BLaER1 (cell line): ENCODE measurements around the gene DCAF17.

Experiments used
- H3K27ac ChIP-seq: shearing (Covaris generic); formaldehyde crosslinking; 2 replicates; pipeline ENCODE4 v1.8.1; 2022
- H3K27me3 ChIP-seq: shearing (Covaris generic); formaldehyde crosslinking; 2 replicates; pipeline ENCODE4 v1.8.1; 2022
- H3K36me3 ChIP-seq: shearing (Covaris generic); formaldehyde crosslinking; 2 replicates; pipeline ENCODE4 v1.8.1; 2022
- H3K4me1 ChIP-seq: shearing (Covaris generic); formaldehyde crosslinking; 2 replicates; pipeline ENCODE4 v1.8.1; 2022
- H3K4me2 ChIP-seq: shearing (Covaris generic); formaldehyde crosslinking; 2 replicates; pipeline ENCODE4 v1.8.1; 2022
- H3K4me3 ChIP-seq: shearing (Covaris generic); formaldehyde crosslinking; 2 replicates; pipeline ENCODE4 v1.8.1; 2022
- H3K9ac ChIP-seq: shearing (Covaris generic); formaldehyde crosslinking; 2 replicates; pipeline ENCODE4 v1.8.1; 2022
- H3K9me3 ChIP-seq: shearing (Covaris generic); formaldehyde crosslinking; 2 replicates; pipeline ENCODE4 v1.8.1; 2022
- H4K20me1 ChIP-seq: shearing (Covaris generic); formaldehyde crosslinking; 2 replicates; pipeline ENCODE4 v1.8.1; 2022
- Cebpa-rat ChIP-seq: shearing (Covaris generic); IDR thresholded peaks from 2 replicates; pipeline ENCODE4 v1.8.1; 2022

Gene DCAF17, protein sequence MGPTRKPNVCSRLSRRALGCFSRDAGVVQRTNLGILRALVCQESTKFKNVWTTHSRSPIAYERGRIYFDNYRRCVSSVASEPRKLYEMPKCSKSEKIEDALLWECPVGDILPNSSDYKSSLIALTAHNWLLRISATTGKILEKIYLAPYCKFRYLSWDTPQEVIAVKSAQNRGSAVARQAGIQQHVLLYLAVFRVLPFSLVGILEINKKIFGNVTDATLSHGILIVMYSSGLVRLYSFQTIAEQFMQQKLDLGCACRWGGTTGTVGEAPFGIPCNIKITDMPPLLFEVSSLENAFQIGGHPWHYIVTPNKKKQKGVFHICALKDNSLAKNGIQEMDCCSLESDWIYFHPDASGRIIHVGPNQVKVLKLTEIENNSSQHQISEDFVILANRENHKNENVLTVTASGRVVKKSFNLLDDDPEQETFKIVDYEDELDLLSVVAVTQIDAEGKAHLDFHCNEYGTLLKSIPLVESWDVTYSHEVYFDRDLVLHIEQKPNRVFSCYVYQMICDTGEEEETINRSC

DNA sequence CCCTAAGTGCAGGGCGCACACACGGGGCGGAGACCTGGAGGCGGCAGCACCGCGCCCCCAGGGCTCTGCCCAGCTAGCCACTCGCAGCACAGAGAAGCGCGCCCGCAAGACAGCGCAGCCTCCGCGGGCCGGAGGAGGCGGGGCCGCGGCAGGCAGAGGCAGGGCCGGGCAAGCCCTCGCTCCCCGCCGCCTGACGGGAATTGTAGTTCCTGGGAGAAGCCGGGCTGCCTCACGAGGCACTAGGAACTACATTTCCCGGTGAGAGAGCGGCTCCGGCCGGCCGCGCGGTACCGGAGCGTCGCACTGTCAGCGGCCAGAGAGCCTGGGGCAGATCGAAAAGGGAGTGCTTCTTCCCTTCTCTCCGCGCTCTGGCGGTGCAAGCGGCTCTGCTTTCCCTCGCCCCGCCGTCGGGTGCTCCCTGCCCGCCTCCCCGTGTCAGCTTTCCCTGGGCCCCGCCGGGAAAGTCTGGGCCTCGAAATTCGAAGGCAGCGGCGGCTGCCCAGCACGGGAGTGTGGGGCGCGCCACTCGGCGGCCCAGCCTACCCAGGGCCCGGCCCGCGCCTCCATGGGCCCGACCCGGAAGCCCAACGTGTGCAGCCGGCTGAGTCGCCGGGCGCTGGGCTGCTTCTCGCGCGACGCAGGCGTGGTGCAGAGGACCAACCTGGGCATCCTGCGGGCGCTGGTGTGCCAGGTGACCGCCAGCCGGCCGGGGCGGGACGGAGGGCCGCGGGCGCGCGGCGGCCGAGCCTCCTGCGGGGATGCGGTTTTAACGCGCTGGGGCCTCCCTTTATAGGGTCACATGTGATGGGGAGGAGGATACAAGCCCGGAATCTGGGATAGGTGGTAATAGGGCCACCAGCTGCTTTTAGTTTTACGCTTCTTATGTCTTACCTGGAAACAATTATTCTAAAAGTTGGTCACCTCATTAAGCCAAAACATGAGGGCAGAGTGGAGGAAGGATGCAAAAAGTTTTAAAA, at the start of gene DCAF17:
Gene DCAF17, plus strand, starts transcription at position 214 of the 977 bp plus-strand sequence. Its CDS starts 352 bp downstream, at position 566.
- H3K27me3 ChIP-seq = no peaks in the 10 kb centered on the region
- H3K4me2 ChIP-seq = peak within 1 kb of the TSS; percentile 88
- peaks cover 60% of the 10 kb centered on the region for H3K36me3 ChIP-seq
- H3K27ac ChIP-seq = peak within 1 kb of the TSS; percentile 95
- H3K9ac ChIP-seq = peak within 1 kb of the TSS; percentile 95
- H3K4me1 ChIP-seq = peaks cover 21% of the 10 kb centered on the region
- H4K20me1 ChIP-seq = no peaks in the 10 kb centered on the region
- H3K4me3 ChIP-seq = peak within 1 kb of the TSS; percentile 84
- peaks cover 35% of the 10 kb centered on the region for H3K9me3 ChIP-seq
- no peak for TF ChIP-seq Cebpa-rat

DNA sequence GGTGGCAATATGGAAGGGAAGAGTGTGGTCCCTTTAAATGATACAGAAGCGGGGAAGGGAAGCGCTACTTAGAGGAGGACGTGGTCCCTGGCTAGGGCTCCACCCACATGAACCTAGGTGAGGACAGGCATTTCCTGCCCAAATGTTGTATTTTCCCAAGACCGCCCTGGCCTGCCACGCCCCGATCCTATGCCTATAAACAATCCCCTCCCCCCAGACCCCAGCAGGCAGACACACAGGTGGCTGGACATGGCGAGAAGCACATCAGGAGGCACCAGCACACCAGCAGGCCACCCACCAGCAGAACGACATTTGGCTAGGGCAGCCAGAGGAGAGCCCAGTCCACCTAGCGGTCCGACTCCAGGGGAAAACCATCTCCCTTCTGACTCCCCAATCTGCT, 47.4 kb upstream of the DCAF17 start:
- peaks cover 11% of the 10 kb centered on the region for H3K4me1 ChIP-seq
- no peak overlapping the region for H3K9ac ChIP-seq
- no peak for TF ChIP-seq Cebpa-rat
- H3K9me3 ChIP-seq = peaks cover 11% of the 10 kb centered on the region
- no peak overlapping the region for H3K27ac ChIP-seq
- no peaks in the 10 kb centered on the region for H4K20me1 ChIP-seq
- H3K36me3 ChIP-seq = peaks cover 18% of the 10 kb centered on the region
- H3K4me2 ChIP-seq = no peak overlapping the region
- H3K4me3 ChIP-seq = no peak overlapping the region
- no peaks in the 10 kb centered on the region for H3K27me3 ChIP-seq

DNA sequence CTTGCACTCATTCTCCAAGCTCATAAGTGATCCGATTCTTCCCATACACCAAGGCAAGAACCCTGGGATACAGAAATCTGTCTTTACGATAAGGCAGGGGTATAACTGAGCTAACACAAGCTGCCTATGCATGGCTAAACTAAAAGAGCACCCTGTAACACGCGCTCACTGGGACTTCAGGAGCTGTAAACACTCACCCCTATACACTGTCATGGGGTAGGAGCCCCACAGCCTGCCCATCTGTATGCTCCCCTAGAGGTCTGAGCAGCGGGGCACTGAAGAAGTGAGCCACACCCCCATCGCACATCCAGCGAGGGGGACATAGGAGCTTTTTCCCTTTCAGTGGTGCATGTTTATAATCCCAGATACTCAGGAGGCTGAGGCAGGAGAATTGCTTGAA, 47.0 kb upstream of the DCAF17 start:
- Histone ChIP-seq H3K4me1 (peaks cover 11% of the 10 kb centered on the region), H3K36me3 (peaks cover 13% of the 10 kb centered on the region), H3K4me3 (no peak overlapping the region), H3K27me3 (no peaks in the 10 kb centered on the region), H3K27ac (no peak overlapping the region), H4K20me1 (no peaks in the 10 kb centered on the region), H3K9ac (no peak overlapping the region), H3K9me3 (peaks cover 6% of the 10 kb centered on the region), H3K4me2 (no peak overlapping the region)
- TF ChIP-seq Cebpa-rat = no peak

DNA sequence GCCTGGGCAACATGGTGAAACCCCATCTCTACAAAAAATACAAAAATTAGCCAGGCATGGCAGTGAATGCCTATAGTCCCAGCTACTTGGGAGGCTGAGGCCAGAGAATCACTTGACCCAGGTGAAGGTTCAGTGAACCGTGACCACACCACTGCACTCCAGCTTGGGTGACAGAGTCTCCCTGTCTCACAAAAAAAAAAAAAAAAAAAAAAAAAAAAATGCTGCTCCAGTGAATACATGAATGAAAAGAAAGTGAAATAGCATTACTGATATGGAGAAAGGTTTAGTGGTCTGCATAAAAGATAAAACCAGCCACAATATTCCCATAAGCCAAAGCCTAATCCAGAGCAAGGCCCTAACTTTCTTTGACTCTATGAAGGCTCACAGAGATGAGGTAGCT, 44.7 kb upstream of the DCAF17 start:
- H3K27me3 ChIP-seq = no peaks in the 10 kb centered on the region
- H3K27ac ChIP-seq = no peak overlapping the region
- no peak overlapping the region for H3K9ac ChIP-seq
- H3K4me1 ChIP-seq = peaks cover 11% of the 10 kb centered on the region
- H4K20me1 ChIP-seq = no peaks in the 10 kb centered on the region
- TF ChIP-seq Cebpa-rat = no peak
- no peak overlapping the region for H3K4me3 ChIP-seq
- no peaks in the 10 kb centered on the region for H3K9me3 ChIP-seq
- 0 out of 2 replicates have a peak, but pooled peaks cover 6% of the 10 kb centered on the region for H3K36me3 ChIP-seq
- H3K4me2 ChIP-seq = no peak overlapping the region

DNA sequence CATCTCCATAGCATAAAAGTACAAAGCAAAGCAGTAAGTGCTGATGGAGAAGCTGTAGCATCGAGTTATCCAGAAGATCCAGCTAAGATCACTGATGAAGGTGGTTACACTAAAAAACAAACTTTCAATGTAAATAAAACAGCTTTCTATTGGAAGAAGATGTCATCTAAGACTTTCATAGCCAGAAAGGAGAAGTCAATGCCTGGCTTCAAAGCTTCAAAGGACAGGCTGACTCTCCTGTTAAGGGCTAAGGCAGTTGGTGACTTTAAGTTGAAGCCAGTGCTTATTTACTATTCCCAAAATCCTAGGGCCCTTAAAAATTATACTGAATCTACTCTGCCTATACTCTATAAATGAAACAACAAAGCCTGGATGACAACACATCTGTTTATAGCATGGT, 44.2 kb upstream of the DCAF17 start:
- no peak overlapping the region for H3K9ac ChIP-seq
- H3K27ac ChIP-seq = no peak overlapping the region
- 0 out of 2 replicates have a peak, but pooled peaks cover 6% of the 10 kb centered on the region for H3K36me3 ChIP-seq
- peaks cover 11% of the 10 kb centered on the region for H3K4me1 ChIP-seq
- H3K4me2 ChIP-seq = no peak overlapping the region
- H3K9me3 ChIP-seq = no peaks in the 10 kb centered on the region
- no peak for TF ChIP-seq Cebpa-rat
- no peaks in the 10 kb centered on the region for H4K20me1 ChIP-seq
- no peak overlapping the region for H3K4me3 ChIP-seq
- H3K27me3 ChIP-seq = no peaks in the 10 kb centered on the region

DNA sequence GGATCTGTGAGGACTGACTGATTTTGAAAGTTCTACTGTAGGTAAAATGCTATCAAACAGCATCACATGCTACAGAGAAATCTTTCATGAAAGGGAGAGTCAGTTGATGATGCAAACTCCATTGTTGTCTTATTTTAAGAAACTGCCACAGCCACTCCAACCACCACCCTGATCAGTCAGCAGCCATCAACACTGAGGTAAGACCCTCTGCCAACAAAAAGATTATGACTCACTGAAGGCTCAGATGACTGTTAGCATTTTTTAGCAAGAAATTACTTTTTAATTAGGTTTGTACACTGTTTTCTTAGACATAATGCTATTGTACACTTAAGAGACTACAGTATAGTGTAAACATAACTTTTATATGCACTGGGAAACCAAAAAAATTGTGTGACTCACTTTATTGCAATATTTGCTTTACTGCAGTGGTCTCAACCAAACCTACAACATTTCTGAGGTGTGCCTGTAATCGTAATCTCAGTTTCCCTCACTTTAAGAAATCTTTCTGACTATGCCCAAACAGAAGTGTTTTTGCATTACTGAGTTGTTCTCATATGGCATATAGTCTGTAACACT, 43.0 kb upstream of the DCAF17 start:
- no peak overlapping the region for H3K9ac ChIP-seq
- no peaks in the 10 kb centered on the region for H3K9me3 ChIP-seq
- no peaks in the 10 kb centered on the region for H3K27me3 ChIP-seq
- H3K4me2 ChIP-seq = no peak overlapping the region
- H3K4me1 ChIP-seq = peaks cover 11% of the 10 kb centered on the region
- H3K4me3 ChIP-seq = no peak overlapping the region
- H3K36me3 ChIP-seq = 0 out of 2 replicates have a peak, but pooled peaks cover 6% of the 10 kb centered on the region
- no peak overlapping the region for H3K27ac ChIP-seq
- TF ChIP-seq Cebpa-rat = no peak
- no peaks in the 10 kb centered on the region for H4K20me1 ChIP-seq

DNA sequence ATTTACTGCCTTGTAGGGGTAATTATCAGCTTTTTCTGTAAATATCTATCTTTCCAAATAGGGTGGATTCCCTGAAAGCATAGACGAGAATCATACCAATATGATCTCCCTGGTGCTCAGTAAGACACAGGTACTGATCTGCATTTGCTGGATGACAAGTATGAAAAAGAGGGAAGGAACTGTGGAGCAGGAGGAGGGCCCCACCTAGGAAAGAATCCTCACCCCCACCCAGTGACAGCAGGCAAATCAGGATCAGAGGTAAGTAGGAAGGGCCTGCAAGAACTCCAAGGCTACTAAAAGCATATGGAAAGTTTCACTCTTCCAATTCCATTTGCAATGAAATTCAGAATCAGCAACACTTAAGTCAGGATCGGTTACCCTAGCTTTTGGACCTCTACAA, 42.5 kb upstream of the DCAF17 start:
- TF ChIP-seq Cebpa-rat = no peak
- no peaks in the 10 kb centered on the region for H3K27me3 ChIP-seq
- no peak overlapping the region for H3K4me3 ChIP-seq
- peaks cover 11% of the 10 kb centered on the region for H3K4me1 ChIP-seq
- H3K4me2 ChIP-seq = no peak overlapping the region
- no peaks in the 10 kb centered on the region for H4K20me1 ChIP-seq
- H3K9ac ChIP-seq = no peak overlapping the region
- H3K36me3 ChIP-seq = 0 out of 2 replicates have a peak, but pooled peaks cover 6% of the 10 kb centered on the region
- no peaks in the 10 kb centered on the region for H3K9me3 ChIP-seq
- no peak overlapping the region for H3K27ac ChIP-seq

DNA sequence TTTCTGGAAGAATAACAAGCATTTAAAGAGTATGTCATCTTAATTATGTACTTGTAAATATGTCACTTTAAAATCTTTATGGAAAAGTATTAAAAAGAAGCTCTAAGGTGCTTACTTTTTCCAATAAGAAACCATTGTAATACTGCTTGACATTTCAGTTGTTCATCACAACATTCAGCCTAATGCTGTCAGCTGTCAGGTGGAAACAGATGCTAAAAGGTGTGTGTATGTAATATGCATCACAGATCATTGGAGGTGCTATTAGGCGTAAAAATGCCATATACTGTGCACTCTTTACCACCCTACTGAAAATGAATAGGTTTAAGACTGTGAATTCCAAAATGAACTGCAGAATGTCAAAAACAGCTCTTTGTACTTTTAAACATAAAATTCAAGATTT, 40.5 kb upstream of the DCAF17 start:
- Histone ChIP-seq H3K4me3 (no peak overlapping the region), H3K4me1 (0 out of 2 replicates have a peak, but pooled peaks cover 4% of the 10 kb centered on the region), H3K27ac (no peak overlapping the region), H3K27me3 (no peaks in the 10 kb centered on the region), H4K20me1 (no peaks in the 10 kb centered on the region), H3K36me3 (no peaks in the 10 kb centered on the region), H3K4me2 (no peak overlapping the region), H3K9me3 (no peaks in the 10 kb centered on the region), H3K9ac (no peak overlapping the region)
- no peak for TF ChIP-seq Cebpa-rat

DNA sequence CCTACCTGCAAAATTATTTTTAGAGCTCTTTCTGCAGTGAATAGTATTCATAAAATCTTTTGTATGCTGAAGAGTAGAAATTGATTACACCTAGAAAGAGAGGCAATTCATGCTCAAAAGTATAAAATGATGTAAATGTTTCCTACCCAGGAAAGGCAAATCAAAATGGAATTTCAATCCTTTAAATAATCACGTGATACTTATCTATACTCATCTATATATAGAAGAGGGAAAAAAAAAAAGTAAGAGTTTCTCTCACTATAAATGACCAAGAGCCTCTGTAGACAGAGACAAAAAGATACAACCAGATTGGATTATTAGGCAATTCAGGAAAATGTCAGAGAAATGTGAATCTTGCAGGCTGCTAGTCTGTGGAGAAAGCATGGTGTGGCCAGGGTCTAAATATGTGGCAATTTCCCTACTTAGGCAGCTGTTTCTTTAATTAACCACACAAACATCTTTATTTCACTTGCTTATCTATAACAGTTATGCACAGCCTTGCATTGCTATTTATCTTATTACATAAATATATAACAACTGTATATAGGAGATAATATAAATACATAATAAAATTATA, 39.8 kb upstream of the DCAF17 start:
- H3K4me1 ChIP-seq = 0 out of 2 replicates have a peak, but pooled peaks cover 1% of the 10 kb centered on the region
- no peak overlapping the region for H3K4me2 ChIP-seq
- no peaks in the 10 kb centered on the region for H3K9me3 ChIP-seq
- H3K36me3 ChIP-seq = no peaks in the 10 kb centered on the region
- H3K4me3 ChIP-seq = no peak overlapping the region
- H3K27ac ChIP-seq = no peak overlapping the region
- no peak overlapping the region for H3K9ac ChIP-seq
- H4K20me1 ChIP-seq = no peaks in the 10 kb centered on the region
- TF ChIP-seq Cebpa-rat = no peak
- no peaks in the 10 kb centered on the region for H3K27me3 ChIP-seq
